H1 (cell line): ENCODE measurements around the gene DOCK1. TPM values are rescaled to one million over a fixed set of nuclear protein-coding genes. Genes with fewer than 3 reads are reported as not detected.

Experiments used
- CTCF ChIA-PET: fragments of 300-600 bp; sonication (Branson Sonifier 250); formaldehyde crosslinking; loops from one replicate; lab custom pipeline; 2021; ENCODE audit not compliant: partially characterized antibody; lab: Charles Lee
- POLR2A ChIA-PET: fragments of 300-600 bp; sonication (Branson Sonifier 250); formaldehyde crosslinking; loops from one replicate; lab custom pipeline; 2021; ENCODE audit warnings: inconsistent platforms; ENCODE audit not compliant: partially characterized antibody; lab: Charles Lee
- DNase-seq, 2 experiments: peaks; one replicate each; pipeline versions ENCODE4 v3.0.0 to v3.0.0-alpha.2; 2010 to 2022; ENCODE audit warnings: low spot score in 2 of 2, low read depth in 1 of 2, mixed read lengths in 1 of 2
- FAIRE-seq: peaks from 2 replicates; lab custom pipeline; 2011; peaks lifted over from hg19 to GRCh38; lab: Jason Lieb, UNC
- H2AFZ ChIP-seq: 2 replicates; pipeline ENCODE4 v1.8.1; 2012; ENCODE audit warnings: low read length, inconsistent platforms
- H2AK5ac ChIP-seq: 2 replicates; pipeline ENCODE4 v1.6.1; 2013; ENCODE audit warnings: low read depth, low read length
- H2BK120ac ChIP-seq: replicated peaks from 2 replicates; pipeline ENCODE3; 2013; ENCODE audit warnings: low read depth, low read length, inconsistent platforms
- H2BK12ac ChIP-seq: 2 replicates; pipeline ENCODE4 v1.6.1; 2013; ENCODE audit warnings: low read depth, low read length
- H2BK15ac ChIP-seq: 2 replicates; pipeline ENCODE4 v1.6.1; 2013; ENCODE audit warnings: low read length
- H2BK20ac ChIP-seq: 2 replicates; pipeline ENCODE4 v1.6.1; 2013; ENCODE audit warnings: low read length
- H2BK5ac ChIP-seq: 2 replicates; pipeline ENCODE4 v1.6.1; 2013; ENCODE audit warnings: low read depth, low read length
- H3K14ac ChIP-seq: 2 replicates; pipeline ENCODE4 v1.6.1; 2013; ENCODE audit warnings: inconsistent platforms; ENCODE audit not compliant: insufficient read length
- H3K18ac ChIP-seq: 2 replicates; pipeline ENCODE4 v1.6.1; 2013; ENCODE audit warnings: low read length; ENCODE audit errors: extremely low read depth
- H3K23ac ChIP-seq: 2 replicates; pipeline ENCODE4 v1.6.1; 2013; ENCODE audit warnings: inconsistent platforms; ENCODE audit not compliant: insufficient read length
- H3K23me2 ChIP-seq: 2 replicates; pipeline ENCODE4 v1.6.1; 2013; ENCODE audit warnings: low read depth, low read length
- H3K27ac ChIP-seq: 2 replicates; pipeline ENCODE4 v1.6.1; 2011; ENCODE audit warnings: low read depth, low read length, inconsistent platforms
- H3K27me3 ChIP-seq, 4 experiments: replicated peaks in 1 of 4; 1 replicate in 1 of 4; 2 replicates in 3 of 4; pipeline versions ENCODE4 v1.6.1 to v1.8.1; 2011 to 2013; ENCODE audit warnings: low read length in 3 of 4, mild to moderate bottlenecking in 3 of 4, inconsistent platforms in 2 of 4, mixed read lengths in 2 of 4, moderate library complexity in 1 of 4; ENCODE audit not compliant: control insufficient read depth in 3 of 4, insufficient read depth in 3 of 4; ENCODE audit errors: extremely low read depth in 1 of 4
- H3K36me3 ChIP-seq, 4 experiments: 2 replicates each; pipeline versions ENCODE4 v1.6.1 to v1.8.1; 2011 to 2013; ENCODE audit warnings: mild to moderate bottlenecking in 4 of 4, low read length in 3 of 4, moderate library complexity in 2 of 4, control low read depth in 1 of 4, inconsistent platforms in 1 of 4; ENCODE audit not compliant: insufficient read depth in 4 of 4, control insufficient read depth in 2 of 4
- H3K4ac ChIP-seq: replicated peaks from 2 replicates; pipeline ENCODE3; 2013; ENCODE audit warnings: low read length, low read depth, mixed read lengths, inconsistent platforms; ENCODE audit not compliant: insufficient read length
- H3K4me1 ChIP-seq, 4 experiments: replicated peaks in 1 of 4; 1 replicate in 1 of 4; 2 replicates in 3 of 4; pipeline versions ENCODE4 v1.6.1 to v1.8.1; 2011 to 2013; ENCODE audit warnings: low read length in 3 of 4, inconsistent platforms in 2 of 4, mixed read lengths in 1 of 4; ENCODE audit not compliant: insufficient read depth in 4 of 4, control insufficient read depth in 3 of 4
- H3K4me2 ChIP-seq, 2 experiments: 2 replicates each; pipeline versions ENCODE4 v1.6.1 to v1.8.1; 2011 to 2013; ENCODE audit warnings: low read depth in 2 of 2, low read length in 2 of 2, control low read depth in 1 of 2, inconsistent platforms in 1 of 2, mild to moderate bottlenecking in 1 of 2; ENCODE audit not compliant: insufficient read depth in 1 of 2
- H3K4me3 ChIP-seq, 4 experiments: fragments of 200-600, 300-600 bp in 1 of 4; sonication (generic), shearing (Covaris generic), sonication (Bioruptor Twin) in 1 of 4; 2 replicates each; pipeline versions ENCODE4 v1.5.1 to v1.8.1; 2011 to 2016; ENCODE audit warnings: low read length in 4 of 4, low read depth in 3 of 4, control low read depth in 2 of 4, inconsistent platforms in 2 of 4, mild to moderate bottlenecking in 2 of 4, mixed read lengths in 1 of 4, moderate library complexity in 1 of 4; ENCODE audit not compliant: insufficient read depth in 2 of 4; ENCODE audit errors: extremely low read depth in 1 of 4
- H3K56ac ChIP-seq: replicated peaks from 2 replicates; pipeline ENCODE3; 2013; ENCODE audit warnings: low read depth, mild to moderate bottlenecking, mixed read lengths, low read length, inconsistent platforms; ENCODE audit not compliant: insufficient read length
- H3K79me1 ChIP-seq: 2 replicates; pipeline ENCODE4 v1.6.1; 2013; ENCODE audit warnings: low read depth, low read length, control low read depth
- H3K79me2 ChIP-seq, 2 experiments: 2 replicates each; pipeline versions ENCODE4 v1.6.1 to v1.8.1; 2012 to 2013; ENCODE audit warnings: low read length in 2 of 2, mild to moderate bottlenecking in 2 of 2, inconsistent platforms in 1 of 2; ENCODE audit not compliant: insufficient read depth in 2 of 2, control insufficient read depth in 1 of 2
- H3K9ac ChIP-seq, 4 experiments: replicated peaks in 1 of 4; 1 replicate in 1 of 4; 2 replicates in 3 of 4; pipeline versions ENCODE4 v1.6.1 to v1.8.1; 2011 to 2013; ENCODE audit warnings: low read depth in 3 of 4, low read length in 3 of 4, control low read depth in 2 of 4, mild to moderate bottlenecking in 2 of 4, moderate library complexity in 2 of 4, inconsistent platforms in 1 of 4; ENCODE audit errors: extremely low read depth in 1 of 4
- H3K9me3 ChIP-seq, 2 experiments: 2 replicates each; pipeline versions ENCODE4 v1.6.1 to v1.8.1; 2012 to 2013; ENCODE audit warnings: mild to moderate bottlenecking in 2 of 2, moderate library complexity in 2 of 2, control low read depth in 1 of 2, inconsistent platforms in 1 of 2, low read depth in 1 of 2, low read length in 1 of 2, mixed read lengths in 1 of 2; ENCODE audit not compliant: insufficient read depth in 2 of 2
- H4K20me1 ChIP-seq, 2 experiments: replicated peaks in 1 of 2; 2 replicates each; pipeline versions ENCODE3 to v1.8.1; 2011 to 2013; ENCODE audit warnings: inconsistent platforms in 2 of 2, low read length in 2 of 2, mild to moderate bottlenecking in 1 of 2; ENCODE audit not compliant: insufficient read depth in 2 of 2, control insufficient read depth in 1 of 2
- H4K5ac ChIP-seq: 2 replicates; pipeline ENCODE4 v1.6.1; 2013; ENCODE audit warnings: low read length, low read depth, mixed read lengths, inconsistent platforms; ENCODE audit not compliant: insufficient read length
- H4K8ac ChIP-seq: 2 replicates; pipeline ENCODE4 v1.8.0; 2013; ENCODE audit warnings: mild to moderate bottlenecking, moderate library complexity, low read length, inconsistent platforms; ENCODE audit not compliant: insufficient read depth; ENCODE audit errors: extremely low read depth
- H4K91ac ChIP-seq: replicated peaks from 2 replicates; pipeline ENCODE3; 2013; ENCODE audit warnings: low read length, mixed read lengths, inconsistent platforms; ENCODE audit not compliant: insufficient read length
- CBX5 ChIP-seq: fragments of 300-800, 300-1000 bp; sonication (generic); IDR thresholded peaks from 2 replicates; pipeline ENCODE4 v1.7.1; 2016; ENCODE audit warnings: antibody characterized with exemption, low read length, low read depth
- WGBS, 2 experiments: shearing (Covaris generic) in 1 of 2; methylation state at CpG; one replicate each; pipeline versions ENCODE4 v1.1.6 to v1.1.7; 2013 to 2015; ENCODE audit warnings: low lambda C conversion rate in 2 of 2, mixed read lengths in 2 of 2, inconsistent platforms in 1 of 2, low coverage in 1 of 2, missing lambda C conversion rate in 1 of 2; ENCODE audit not compliant: insufficient replicate concordance in 2 of 2, insufficient coverage in 1 of 2, insufficient read length in 1 of 2; ENCODE audit errors: extremely low coverage in 1 of 2, missing lambda C conversion rate in 1 of 2; 5-methylcytosine and 5-hydroxymethylcytosine counted together
- polyA plus RNA-seq, 7 experiments: library from polyadenylated mRNA; depleted of rRNA in 3 of 7; stranded (reverse) in 5 of 7; unstranded in 2 of 7; fragments of >200 nt in 5 of 7; fragments of 200-250 nt in 2 of 7; gene quantifications; 1 replicate in 5 of 7; 2 replicates in 1 of 7; 4 replicates in 1 of 7; pipeline versions ENCODE4 v1.2.1 to v1.2.3, GENCODE V29; 2011 to 2013; ENCODE audit warnings: missing spikeins in 2 of 7, mixed read lengths in 2 of 7
- total RNA-seq: library from RNA; stranded (reverse); fragmentation: NEBNext Ultra II Directional; extraction: Animal tissue kit (Norgen Biotek cat#: 25700); gene quantifications from 2 replicates; pipeline ENCODE4 v1.2.1, GENCODE V29; 2021

DOCK1 gene
- total and polyA plus RNA-seq, 2 of the 8 experiments (the other 6 are each of a cell fraction or from before 2014, with no cell fraction given): 11.6 to 53.0 TPM

- 96% methylated on average over 5 of the region's 5 CpGs; no CpG with 5 or more reads in 1 of the 2 experiments for WGBS, 2 experiments
- peaks cover 32% of the 10 kb centered on the region for H3K79me1 ChIP-seq
- H4K20me1 ChIP-seq: peaks cover 21 to 28% of the 10 kb centered on the region in 2 experiments
- H2BK20ac ChIP-seq: no peak overlapping the region
- peaks cover 12% of the 10 kb centered on the region; the same call in 1 of the 2 replicates for H3K23me2 ChIP-seq
- H3K79me2 ChIP-seq: peaks cover 17 to 72% of the 10 kb centered on the region in 2 experiments
- DNase-seq (no peak), FAIRE-seq (no peak)
- H3K23ac ChIP-seq: no peak overlapping the region
- no peak overlapping the region for H3K18ac ChIP-seq
- no peak overlapping the region for H3K4me3 ChIP-seq
- no peak overlapping the region for H4K5ac ChIP-seq
- no peak overlapping the region for H2AFZ ChIP-seq
- H2BK5ac ChIP-seq: no peak overlapping the region
- no peaks in the 10 kb centered on the region for H3K9me3 ChIP-seq
- H3K36me3 ChIP-seq: peaks cover 0 to 6% (median 2%) of the 10 kb centered on the region in 4 experiments; a peak in 2 of 8 replicates
- TF ChIP-seq CBX5: no peak
- H2AK5ac ChIP-seq: no peak overlapping the region
- H3K14ac ChIP-seq: no peak overlapping the region
- H2BK15ac ChIP-seq: no peak overlapping the region
- no peak overlapping the region for H4K8ac ChIP-seq
- H2BK12ac ChIP-seq: no peak overlapping the region
- H3K27me3 ChIP-seq: no peaks in the 10 kb centered on the region
- no peak overlapping the region for H3K9ac ChIP-seq
- no peak overlapping the region for H3K4ac ChIP-seq
- no peak overlapping the region for H3K56ac ChIP-seq
- ChIA-PET CTCF (interaction anchor here (0.6 to 2.9 kb wide), 9 partner anchors 10 to 189 kb away, joined by 3 to 16 read pairs (median 4); no protein-coding TSS in a partner anchor), POLR2A (interaction anchor here (1.2 to 2.5 kb wide), 4 partner anchors 8 to 28 kb away, joined by 3 to 11 read pairs (median 4); no protein-coding TSS in a partner anchor)
- H4K91ac ChIP-seq: no peak overlapping the region
- no peak overlapping the region for H3K4me2 ChIP-seq
- H3K4me1 ChIP-seq: peaks cover 0 to 29% (median 15%) of the 10 kb centered on the region in 4 experiments; a peak in 5 of 7 replicates
- no peak overlapping the region for H2BK120ac ChIP-seq
- H3K27ac ChIP-seq: no peak overlapping the region
These were observed 3.0 kb downstream of the DOCK1 start for GRCh38 chr10:126908225-126908624.
